Neutrophil (primary cell): Measurements from ENCODE around the gene LY86.

ENCODE experiments used
- H3K27ac ChIP-seq: fragments of 200-600 bp; sonication (generic); 2 replicates; pipeline ENCODE4 v1.5.1; 2016; ENCODE audit warnings: mild to moderate bottlenecking, moderate library complexity
- H3K27me3 ChIP-seq: fragments of 200-600 bp; sonication (generic); 2 replicates; pipeline ENCODE4 v1.6.0; 2016; ENCODE audit warnings: mild to moderate bottlenecking
- H3K36me3 ChIP-seq: fragments of 200-600 bp; sonication (generic); 2 replicates; pipeline ENCODE4 v1.5.1; 2017
- H3K4me1 ChIP-seq, 2 experiments: fragments of 200-600 bp in 1 of 2; sonication (generic) in 1 of 2; 1 replicate in 1 of 2; 2 replicates in 1 of 2; pipeline versions ENCODE4 v1.5.1 to v1.6.1; 2013 to 2016; ENCODE audit warnings: low read depth in 1 of 2, low read length in 1 of 2, mild to moderate bottlenecking in 1 of 2, moderate library complexity in 1 of 2; ENCODE audit not compliant: control insufficient read depth in 1 of 2, insufficient read depth in 1 of 2
- H3K4me3 ChIP-seq, 2 experiments: fragments of 200-600 bp in 1 of 2; sonication (generic) in 1 of 2; 1 replicate in 1 of 2; 2 replicates in 1 of 2; pipeline ENCODE4 v1.5.1; 2013 to 2016; ENCODE audit warnings: low read depth in 1 of 2, low read length in 1 of 2, mild to moderate bottlenecking in 1 of 2, moderate library complexity in 1 of 2
- H3K9me3 ChIP-seq: fragments of 200-600 bp; sonication (generic); 2 replicates; pipeline ENCODE4 v1.5.1; 2016
- TF ChIP-seq, protein P1 (sequence below): fragments of 200-600 bp; sonication (generic); IDR thresholded peaks from 2 replicates; pipeline ENCODE4 v1.5.1; 2016; ENCODE audit warnings: antibody characterized with exemption

Gene LY86

DNA sequence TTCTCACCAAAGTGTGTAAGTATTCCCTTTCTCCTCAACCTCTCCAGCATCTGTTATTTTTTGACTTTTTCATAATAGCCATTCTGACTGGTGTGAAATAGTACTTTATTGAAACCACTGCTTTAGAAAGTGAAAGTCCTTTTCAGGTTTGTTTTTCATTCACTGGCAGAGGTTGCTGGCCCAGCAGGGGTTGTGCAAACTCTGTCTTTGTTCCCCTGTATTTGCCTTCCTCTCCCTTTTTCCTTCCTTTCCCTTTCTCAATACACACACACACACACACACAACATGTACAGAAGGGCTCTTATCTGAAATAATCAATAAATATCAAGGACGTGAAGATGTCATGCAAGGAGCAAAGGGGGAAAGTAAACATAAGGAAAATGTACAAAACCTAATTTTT, 99.8 kb downstream of the LY86 start:
- no peaks in the 10 kb centered on the region for H3K27me3 ChIP-seq
- H3K9me3 ChIP-seq, result no peaks in the 10 kb centered on the region
- H3K4me3 ChIP-seq, result peak overlapping the region; percentile 49 to 61
- peak overlapping the region; percentile 85 for H3K27ac ChIP-seq
- no peaks in the 10 kb centered on the region for H3K36me3 ChIP-seq
- TF ChIP-seq, protein P1, sequence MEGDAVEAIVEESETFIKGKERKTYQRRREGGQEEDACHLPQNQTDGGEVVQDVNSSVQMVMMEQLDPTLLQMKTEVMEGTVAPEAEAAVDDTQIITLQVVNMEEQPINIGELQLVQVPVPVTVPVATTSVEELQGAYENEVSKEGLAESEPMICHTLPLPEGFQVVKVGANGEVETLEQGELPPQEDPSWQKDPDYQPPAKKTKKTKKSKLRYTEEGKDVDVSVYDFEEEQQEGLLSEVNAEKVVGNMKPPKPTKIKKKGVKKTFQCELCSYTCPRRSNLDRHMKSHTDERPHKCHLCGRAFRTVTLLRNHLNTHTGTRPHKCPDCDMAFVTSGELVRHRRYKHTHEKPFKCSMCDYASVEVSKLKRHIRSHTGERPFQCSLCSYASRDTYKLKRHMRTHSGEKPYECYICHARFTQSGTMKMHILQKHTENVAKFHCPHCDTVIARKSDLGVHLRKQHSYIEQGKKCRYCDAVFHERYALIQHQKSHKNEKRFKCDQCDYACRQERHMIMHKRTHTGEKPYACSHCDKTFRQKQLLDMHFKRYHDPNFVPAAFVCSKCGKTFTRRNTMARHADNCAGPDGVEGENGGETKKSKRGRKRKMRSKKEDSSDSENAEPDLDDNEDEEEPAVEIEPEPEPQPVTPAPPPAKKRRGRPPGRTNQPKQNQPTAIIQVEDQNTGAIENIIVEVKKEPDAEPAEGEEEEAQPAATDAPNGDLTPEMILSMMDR, result no peak
- H3K4me1 ChIP-seq, result peaks cover 61 to 77% of the 10 kb centered on the region in 2 experiments

DNA sequence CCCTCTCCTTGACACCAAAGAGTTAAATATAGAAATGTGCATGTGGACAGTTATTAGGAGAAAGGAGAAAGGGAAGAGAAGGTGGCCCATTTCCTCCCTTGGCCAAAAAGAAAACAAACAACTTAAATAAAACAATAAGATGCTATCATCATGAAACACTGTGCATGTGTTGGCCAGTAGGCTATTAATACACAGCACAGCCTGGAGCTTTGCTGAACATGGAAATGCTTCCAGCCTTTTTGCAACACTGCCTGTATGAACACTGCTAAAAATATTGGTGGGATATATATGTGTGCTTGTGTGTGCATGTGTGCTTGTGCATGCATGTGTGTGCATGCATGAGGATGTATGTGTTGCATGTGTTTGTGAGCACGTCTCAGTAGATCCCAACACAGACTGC, 100.4 kb downstream of the LY86 start:
- no peaks in the 10 kb centered on the region for H3K36me3 ChIP-seq
- peak overlapping the region; percentile 85 for H3K27ac ChIP-seq
- no peaks in the 10 kb centered on the region for H3K27me3 ChIP-seq
- TF ChIP-seq, protein P1, result no peak
- peak overlapping the region in 1 of 2 experiments; percentile 61 for H3K4me3 ChIP-seq
- H3K9me3 ChIP-seq, result no peaks in the 10 kb centered on the region
- peaks cover 66 to 77% of the 10 kb centered on the region in 2 experiments for H3K4me1 ChIP-seq

DNA sequence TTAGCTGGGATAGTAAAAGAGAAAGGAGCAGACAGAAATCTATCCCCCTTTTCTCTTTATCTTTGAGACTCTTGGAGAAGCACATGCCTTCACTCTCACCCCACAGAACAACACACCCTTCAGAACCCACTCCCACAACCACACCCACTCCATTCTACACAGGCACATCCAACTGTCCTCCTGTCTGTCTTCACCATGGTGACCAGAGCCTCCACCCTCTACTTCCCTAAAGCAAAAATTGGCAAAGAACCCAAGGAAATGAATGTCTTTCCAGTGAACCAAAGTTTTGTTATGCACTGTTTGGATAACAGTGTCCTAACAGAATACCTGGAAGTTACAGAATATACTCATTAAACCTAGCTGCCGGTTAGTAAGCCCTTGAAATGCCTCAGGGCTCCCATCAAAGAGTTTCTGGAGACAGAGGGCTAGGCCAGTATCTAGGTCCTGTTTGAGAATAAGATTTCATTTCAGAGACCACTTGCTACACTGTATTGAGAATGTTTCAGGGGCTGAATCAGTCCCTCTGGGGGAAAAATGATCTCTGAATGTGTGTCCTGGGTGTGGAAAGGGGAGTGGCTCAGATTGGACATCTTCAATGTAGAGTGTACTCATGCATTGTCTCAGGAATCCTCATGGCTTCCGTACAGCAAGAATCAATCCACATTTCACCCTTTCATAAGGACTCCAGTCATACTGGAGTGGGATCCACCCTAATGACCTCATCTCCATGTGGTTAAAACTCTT, 101.1 kb downstream of the LY86 start:
- Histone ChIP-seq H3K4me1 (peaks cover 73 to 77% of the 10 kb centered on the region in 2 experiments), H3K4me3 (no peak overlapping the region), H3K27ac (peak overlapping the region; percentile 85), H3K36me3 (no peaks in the 10 kb centered on the region), H3K9me3 (no peaks in the 10 kb centered on the region), H3K27me3 (no peaks in the 10 kb centered on the region)
- TF ChIP-seq, protein P1, result no peak

DNA sequence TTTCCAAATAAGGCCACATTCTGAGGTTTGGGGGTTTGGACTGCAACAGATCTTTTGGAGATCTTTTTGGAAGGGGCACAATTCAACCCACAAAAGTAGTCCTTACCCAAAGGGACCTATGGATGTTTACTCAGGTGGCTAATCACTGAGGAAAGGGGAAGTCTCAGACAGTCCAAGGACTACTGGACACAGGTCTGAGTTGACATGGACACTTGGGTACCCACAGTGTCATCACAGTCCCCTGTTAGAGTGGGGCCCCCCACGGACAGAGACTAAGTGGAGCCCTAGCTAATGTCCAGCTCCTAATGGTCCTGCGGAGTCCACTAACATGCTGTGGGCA, 101.6 kb downstream of the LY86 start:
- H3K36me3 ChIP-seq, result no peaks in the 10 kb centered on the region
- H3K4me3 ChIP-seq, result no peak overlapping the region
- peaks cover 77 to 78% of the 10 kb centered on the region in 2 experiments for H3K4me1 ChIP-seq
- H3K27me3 ChIP-seq, result no peaks in the 10 kb centered on the region
- TF ChIP-seq, protein P1, result no peak
- peak overlapping the region; percentile 85 for H3K27ac ChIP-seq
- H3K9me3 ChIP-seq, result no peaks in the 10 kb centered on the region

DNA sequence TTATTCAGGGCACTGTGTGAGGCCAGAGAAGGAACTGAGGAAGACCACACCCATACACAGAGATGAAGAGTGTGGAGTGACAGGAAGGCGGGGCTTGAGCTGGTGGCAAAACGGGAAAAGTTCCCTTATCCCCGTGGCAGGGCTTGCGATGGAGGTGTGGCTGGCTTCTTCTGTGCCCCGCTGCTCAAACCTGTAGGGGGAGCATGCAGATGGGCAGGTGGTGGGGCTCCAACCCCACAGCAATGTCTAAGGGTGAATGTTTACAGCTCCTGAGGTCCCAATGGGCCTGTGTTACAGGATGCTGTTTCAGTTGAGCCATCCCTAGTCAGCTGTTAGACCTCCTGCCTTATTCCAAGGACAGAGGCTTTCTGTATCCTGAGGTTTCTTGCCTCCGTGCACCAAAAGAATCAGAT, 105.9 kb downstream of the LY86 start:
- Histone ChIP-seq H3K36me3 (no peaks in the 10 kb centered on the region), H3K9me3 (no peaks in the 10 kb centered on the region), H3K4me3 (peak overlapping the region; percentile 20 to 57), H3K4me1 (peaks cover 77 to 79% of the 10 kb centered on the region in 2 experiments), H3K27me3 (no peaks in the 10 kb centered on the region), H3K27ac (peak overlapping the region; percentile 87)
- TF ChIP-seq, protein P1, result no peak
